ENCODE measurements around the gene GPS1. TPM values are rescaled to one million over a fixed set of nuclear protein-coding genes. Genes with fewer than 3 reads are reported as not detected.

Gene GPS1
- total and polyA plus RNA-seq, 9 of the 15 experiments (the other 6 are each of a cell fraction or from before 2014, with no cell fraction given), result 3.1 to 167 (median 69.9) TPM

DNA sequence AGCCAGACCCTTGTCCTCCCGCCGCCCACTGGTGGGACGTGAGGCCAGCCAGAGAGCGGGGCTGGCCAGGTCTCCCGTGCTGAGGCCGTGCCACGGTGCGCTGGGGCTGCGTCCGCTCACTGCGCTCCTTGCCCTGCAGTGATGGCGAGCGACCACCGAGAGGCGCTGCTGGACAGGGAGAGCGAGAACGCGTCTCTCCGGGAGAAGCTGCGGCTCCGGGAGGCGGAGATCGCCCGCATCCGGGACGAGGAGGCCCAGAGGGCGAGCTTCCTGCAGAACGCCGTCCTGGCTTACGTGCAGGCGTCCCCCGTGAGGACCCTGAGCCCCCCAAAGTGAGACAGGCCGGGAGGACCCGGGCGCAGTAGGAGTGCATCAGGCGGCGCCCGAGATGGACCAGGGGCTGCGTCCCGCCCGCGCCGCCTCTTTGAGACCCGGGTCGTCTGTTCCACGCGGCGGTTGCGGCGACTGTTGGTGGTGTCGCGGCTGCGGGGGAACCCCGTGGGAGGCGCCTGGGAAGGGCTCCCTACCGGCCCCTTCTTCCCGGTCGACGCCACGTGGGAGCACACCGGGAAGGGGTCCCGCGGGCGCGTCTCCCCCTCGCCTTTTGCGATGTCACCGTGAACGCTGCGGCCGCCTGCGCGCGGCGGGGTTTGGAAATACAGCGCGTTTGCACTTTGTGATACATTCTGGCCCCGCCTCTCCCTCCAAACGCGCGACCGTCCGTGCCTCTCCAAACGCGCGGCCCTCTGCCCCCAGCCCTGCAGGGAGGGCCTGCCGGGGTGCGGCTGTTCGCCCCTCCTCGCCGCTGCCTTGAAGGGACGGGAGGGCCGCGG lies 21.0 kb upstream of the GPS1 start (continued):
- TF ChIP-seq UBTF (IDR thresholded peaks at IDR 0.05; ENCODE audit: borderline replicate concordance in 1 of 2, low read depth in 2 of 2, low read length in 2 of 2) (peak; percentile 67 to 85; a peak in 3 of 4 replicates), ATF6 (CRISPR knock-in tag; IDR thresholded peaks at IDR 0.05) (0 out of 2 replicates have a peak, but pooled peaks have one; percentile 86), TAF9B (IDR thresholded peaks at IDR 0.05; ENCODE audit: partially characterized antibody) (no peak), ZNF324 (CRISPR knock-in tag; IDR thresholded peaks at IDR 0.05) (no peak), PHB2 (IDR thresholded peaks at IDR 0.05; ENCODE audit: low read depth) (no peak), ZNF507 (tag; conservative IDR thresholded peaks at IDR 0.05) (no peak), TSC22D4 (tag; IDR thresholded peaks at IDR 0.05) (no peak), POLR2AphosphoS2 (IDR thresholded peaks at IDR 0.05; ENCODE audit: low read length) (no peak), FOSL1 (tag; conservative IDR thresholded peaks at IDR 0.05) (no peak), SIRT6 (IDR thresholded peaks at IDR 0.05; ENCODE audit: low read depth, low read length) (no peak), STAT5A (IDR thresholded peaks at IDR 0.05; ENCODE audit: borderline replicate concordance, low read length) (no peak), SMARCB1 (IDR thresholded peaks at IDR 0.05; ENCODE audit: insufficient read length, low read depth) (no peak), PTTG1 (tag; IDR thresholded peaks at IDR 0.05; ENCODE audit: low read depth) (no peak), ZNF766 (CRISPR knock-in tag; conservative IDR thresholded peaks at IDR 0.05) (0 out of 2 replicates have a peak, but pooled peaks have one; percentile 49)
- TF ChIP-seq, protein P1, sequence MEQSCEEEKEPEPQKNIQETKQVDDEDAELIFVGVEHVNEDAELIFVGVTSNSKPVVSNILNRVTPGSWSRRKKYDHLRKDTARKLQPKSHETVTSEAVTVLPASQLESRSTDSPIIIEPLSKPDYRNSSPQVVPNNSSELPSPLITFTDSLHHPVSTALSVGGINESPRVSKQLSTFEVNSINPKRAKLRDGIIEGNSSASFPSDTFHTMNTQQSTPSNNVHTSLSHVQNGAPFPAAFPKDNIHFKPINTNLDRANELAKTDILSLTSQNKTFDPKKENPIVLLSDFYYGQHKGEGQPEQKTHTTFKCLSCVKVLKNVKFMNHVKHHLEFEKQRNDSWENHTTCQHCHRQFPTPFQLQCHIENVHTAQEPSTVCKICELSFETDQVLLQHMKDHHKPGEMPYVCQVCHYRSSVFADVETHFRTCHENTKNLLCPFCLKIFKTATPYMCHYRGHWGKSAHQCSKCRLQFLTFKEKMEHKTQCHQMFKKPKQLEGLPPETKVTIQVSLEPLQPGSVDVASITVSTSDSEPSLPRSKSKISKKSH (CRISPR knock-in tag; IDR thresholded peaks at IDR 0.05), result no peak
- TF ChIP-seq, protein P2, sequence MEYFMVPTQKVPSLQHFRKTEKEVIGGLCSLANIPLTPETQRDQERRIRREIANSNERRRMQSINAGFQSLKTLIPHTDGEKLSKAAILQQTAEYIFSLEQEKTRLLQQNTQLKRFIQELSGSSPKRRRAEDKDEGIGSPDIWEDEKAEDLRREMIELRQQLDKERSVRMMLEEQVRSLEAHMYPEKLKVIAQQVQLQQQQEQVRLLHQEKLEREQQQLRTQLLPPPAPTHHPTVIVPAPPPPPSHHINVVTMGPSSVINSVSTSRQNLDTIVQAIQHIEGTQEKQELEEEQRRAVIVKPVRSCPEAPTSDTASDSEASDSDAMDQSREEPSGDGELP (CRISPR knock-in tag; IDR thresholded peaks at IDR 0.05; ENCODE audit: borderline replicate concordance), result peak; percentile 59

All from K562 (cell line).